KOPT-K1 (cell line): ENCODE data around the gene PPP1R13B.

Source experiments
- H3K27ac ChIP-seq: fragments of 200-600 bp; sonication (generic); 2 replicates; pipeline ENCODE4 v1.5.1; 2016; ENCODE audit warnings: antibody characterized with exemption, mild to moderate bottlenecking, low read depth, low read length; ENCODE audit not compliant: poor library complexity, severe bottlenecking
- H3K36me3 ChIP-seq: fragments of 200-600 bp; sonication (generic); 2 replicates; pipeline ENCODE4 v1.5.1; 2017; ENCODE audit warnings: antibody characterized with exemption, mild to moderate bottlenecking, low read length, moderate library complexity; ENCODE audit not compliant: insufficient read depth
- H3K9me3 ChIP-seq: fragments of 200-600 bp; sonication (generic); 2 replicates; pipeline ENCODE4 v1.5.1; 2017; ENCODE audit warnings: antibody characterized with exemption, low read length, mild to moderate bottlenecking; ENCODE audit not compliant: insufficient read depth, poor library complexity, severe bottlenecking

PPP1R13B gene

GRCh38 chr14:103770902-103771301 is 76.5 kb downstream of the PPP1R13B start:
- Histone ChIP-seq H3K9me3 (peaks cover 8% of the 10 kb centered on the region), H3K36me3 (no peaks in the 10 kb centered on the region), H3K27ac (no peak overlapping the region)

GRCh38 chr14:103770500-103770899 is 76.9 kb downstream of the PPP1R13B start:
- Histone ChIP-seq H3K9me3 (peaks cover 8% of the 10 kb centered on the region), H3K27ac (no peak overlapping the region), H3K36me3 (no peaks in the 10 kb centered on the region)

GRCh38 chr14:103767336-103767894 is 80.0 kb downstream of the PPP1R13B start:
- no peak overlapping the region for H3K27ac ChIP-seq

DNA sequence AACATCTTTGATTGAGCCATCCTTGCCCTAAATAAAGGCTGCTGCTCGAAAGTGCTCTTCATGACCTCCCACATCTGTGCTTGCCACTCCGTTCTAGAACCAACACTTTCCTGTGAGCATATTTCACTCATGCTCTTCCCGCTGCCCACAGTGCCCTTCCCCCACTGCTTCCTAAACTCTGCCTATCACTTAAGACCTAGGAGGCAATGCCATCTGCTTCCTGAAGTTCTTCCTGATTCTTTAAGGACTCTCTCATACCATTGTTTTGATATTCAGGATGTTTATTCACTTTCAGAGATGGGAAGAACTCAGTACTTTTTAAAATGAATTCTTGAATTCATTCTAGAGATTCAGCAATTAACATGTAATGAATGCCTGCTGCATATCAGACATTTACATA is 81.8 kb downstream of the PPP1R13B start:
- Histone ChIP-seq H3K9me3 (no peaks in the 10 kb centered on the region), H3K36me3 (no peaks in the 10 kb centered on the region), H3K27ac (no peak overlapping the region)

More at GRCh38 chr14:103767336-103767894, 80.0 kb downstream of the PPP1R13B start:
- Histone ChIP-seq H3K9me3 (peaks cover 6% of the 10 kb centered on the region), H3K36me3 (no peaks in the 10 kb centered on the region)

DNA sequence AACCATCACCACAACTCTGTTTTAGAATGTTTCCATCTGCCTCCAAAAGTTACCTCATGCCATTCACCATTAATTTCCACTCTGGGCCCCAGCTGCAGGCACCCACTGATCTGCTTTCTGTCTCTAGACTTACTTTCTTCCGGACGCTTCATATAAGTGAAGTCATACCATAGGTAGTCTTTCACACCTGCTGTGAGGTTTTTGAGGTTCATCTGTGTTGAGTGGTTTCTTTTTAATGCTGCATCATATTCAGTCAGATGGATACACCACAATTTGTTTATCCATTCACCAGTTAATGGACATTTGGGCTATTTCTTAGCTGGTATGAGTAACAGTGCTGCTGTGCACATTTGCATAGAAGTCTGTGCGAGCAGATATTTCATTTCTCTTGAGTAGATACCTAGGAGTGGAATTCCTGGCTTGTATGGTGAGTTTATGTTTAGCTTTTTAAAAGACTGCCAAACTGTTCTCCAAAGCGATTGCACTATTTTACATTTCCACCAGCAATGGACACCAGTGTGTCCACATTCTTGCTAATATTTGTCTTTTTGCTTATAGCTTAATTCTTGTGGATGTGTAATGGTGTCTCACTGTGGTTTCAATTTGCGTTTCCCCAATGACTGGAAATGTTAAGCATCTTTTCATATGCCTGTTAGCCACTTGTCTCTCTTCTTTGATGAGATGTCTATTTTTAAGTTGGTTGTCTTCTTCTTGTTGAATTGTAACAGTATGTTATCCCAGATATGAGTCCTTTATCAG is 83.5 kb downstream of the PPP1R13B start:
- Histone ChIP-seq H3K27ac (no peak overlapping the region), H3K9me3 (no peaks in the 10 kb centered on the region), H3K36me3 (no peaks in the 10 kb centered on the region)

DNA sequence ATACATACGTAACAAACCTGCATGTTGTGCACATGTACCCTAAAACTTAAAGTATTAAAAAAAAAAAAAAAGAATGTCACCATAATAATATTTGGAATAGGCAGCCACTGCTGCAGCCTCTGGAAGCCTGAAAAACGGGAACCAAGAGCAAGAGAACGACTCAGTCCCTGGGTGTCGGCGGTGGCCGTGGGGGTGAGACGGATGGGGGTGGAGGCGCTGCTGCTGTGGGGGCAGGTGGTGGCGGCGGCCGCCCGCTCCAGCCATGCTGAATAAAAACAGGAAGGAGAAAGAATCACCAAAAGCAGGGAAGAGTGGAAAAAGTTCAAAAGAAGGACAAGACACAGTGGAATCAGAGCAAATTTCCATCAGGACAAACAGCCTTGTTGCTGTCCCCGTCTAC is 84.8 kb downstream of the PPP1R13B start:
- H3K27ac ChIP-seq = no peak overlapping the region
- no peaks in the 10 kb centered on the region for H3K36me3 ChIP-seq
- H3K9me3 ChIP-seq = no peaks in the 10 kb centered on the region

GRCh38 chr14:103762036-103762435 is 85.3 kb downstream of the PPP1R13B start:
- Histone ChIP-seq H3K27ac (no peak overlapping the region), H3K9me3 (no peaks in the 10 kb centered on the region), H3K36me3 (no peaks in the 10 kb centered on the region)

- H3K36me3 ChIP-seq = no peaks in the 10 kb centered on the region
- H3K9me3 ChIP-seq = no peaks in the 10 kb centered on the region
- no peak overlapping the region for H3K27ac ChIP-seq
Measured at GRCh38 chr14:103758059-103758776, 89.2 kb downstream of the PPP1R13B start.

GRCh38 chr14:103755060-103755459 is 92.3 kb downstream of the PPP1R13B start:
- Histone ChIP-seq H3K9me3 (no peaks in the 10 kb centered on the region), H3K36me3 (no peaks in the 10 kb centered on the region), H3K27ac (no peak overlapping the region)

DNA sequence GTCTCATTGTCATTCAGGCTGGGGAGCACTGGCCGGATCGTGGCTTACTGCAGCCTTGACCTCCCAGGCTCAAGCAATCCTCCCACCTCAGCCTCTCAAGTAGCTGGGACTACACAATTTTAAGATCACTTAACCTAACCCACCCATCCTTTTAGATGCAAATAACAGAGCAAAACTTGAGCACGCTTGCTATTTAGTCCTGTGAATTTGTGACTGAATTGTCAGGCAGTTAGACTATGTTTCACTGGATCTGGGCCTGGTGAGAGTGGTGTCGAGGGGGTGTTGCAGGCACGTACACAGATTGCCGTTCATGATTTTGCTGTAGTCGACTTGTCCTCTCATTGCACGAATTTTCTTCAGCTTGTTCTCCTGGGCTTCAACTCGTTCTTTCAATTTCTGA is 93.6 kb downstream of the PPP1R13B start:
- Histone ChIP-seq H3K36me3 (no peaks in the 10 kb centered on the region), H3K9me3 (no peaks in the 10 kb centered on the region), H3K27ac (no peak overlapping the region)

DNA sequence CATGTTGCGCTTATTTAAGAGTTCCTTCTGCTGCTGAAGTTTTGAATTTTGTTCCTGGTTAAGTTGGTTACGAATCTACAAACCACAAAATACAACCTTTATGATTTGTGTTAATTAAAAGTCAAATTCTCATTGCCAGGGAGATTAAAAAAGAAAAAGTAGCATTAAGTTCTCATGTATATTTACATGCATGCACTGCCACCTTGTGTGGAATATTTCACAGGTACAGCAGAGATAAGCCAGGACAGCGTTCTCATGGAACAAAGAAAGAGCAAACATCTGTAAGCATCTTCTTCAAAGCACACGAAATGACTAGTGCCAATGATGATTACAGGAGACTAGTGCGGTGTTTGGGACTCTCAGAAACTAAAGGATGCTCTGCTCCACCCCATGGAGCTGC is 97.5 kb downstream of the PPP1R13B start:
- Histone ChIP-seq H3K9me3 (no peaks in the 10 kb centered on the region), H3K27ac (peak overlapping the region; percentile 79), H3K36me3 (no peaks in the 10 kb centered on the region)

DNA sequence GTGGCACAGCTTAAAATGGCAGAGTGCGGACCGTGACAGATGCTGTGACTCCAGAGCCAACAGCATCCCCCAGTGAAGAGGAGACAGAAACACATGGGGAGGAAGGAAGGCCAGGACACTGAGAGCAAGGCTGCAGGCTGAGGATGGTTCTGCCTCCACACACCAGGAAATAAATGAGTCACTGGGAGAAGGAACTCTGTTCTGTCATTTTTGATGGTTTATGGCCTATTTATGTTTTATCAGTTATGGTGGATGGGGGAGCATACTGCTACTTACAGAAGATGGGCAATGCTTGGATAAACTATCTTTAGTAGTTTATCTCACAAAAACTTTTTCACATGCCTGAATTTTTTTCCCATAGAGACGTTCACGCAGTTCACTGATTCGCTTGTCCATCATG is 97.9 kb downstream of the PPP1R13B start:
- no peaks in the 10 kb centered on the region for H3K36me3 ChIP-seq

GRCh38 chr14:103748534-103748857 is 98.9 kb downstream of the PPP1R13B start:
- H3K9me3 ChIP-seq = no peaks in the 10 kb centered on the region
- H3K27ac ChIP-seq = peak overlapping the region; percentile 79
- H3K36me3 ChIP-seq = no peaks in the 10 kb centered on the region

More for the DNA sequence above, 97.9 kb downstream of the PPP1R13B start:
- Histone ChIP-seq H3K27ac (peak overlapping the region; percentile 79), H3K9me3 (no peaks in the 10 kb centered on the region)

- Histone ChIP-seq H3K27ac (peak overlapping the region; percentile 79), H3K9me3 (no peaks in the 10 kb centered on the region), H3K36me3 (no peaks in the 10 kb centered on the region)
Measured at GRCh38 chr14:103746701-103747100, 100.7 kb downstream of the PPP1R13B start.

DNA sequence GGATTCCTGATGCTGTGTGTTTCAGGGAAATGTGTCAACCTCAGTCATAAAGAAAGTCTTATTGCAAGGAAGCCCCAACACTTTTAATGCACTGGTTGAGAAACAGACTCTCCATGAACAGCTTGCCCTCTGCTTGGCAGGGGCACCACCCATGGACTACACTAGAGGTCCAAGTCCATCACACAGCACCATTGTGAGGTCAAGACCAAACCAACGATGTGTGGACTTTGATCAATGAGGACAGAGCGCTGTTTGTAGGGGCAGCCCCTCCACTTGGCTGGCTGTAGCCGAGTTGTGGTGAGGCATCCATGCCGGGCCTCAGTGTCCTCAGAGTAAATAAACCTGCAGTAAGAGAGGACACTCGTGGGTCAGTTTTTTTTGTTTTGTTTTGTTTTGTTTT is 102.0 kb downstream of the PPP1R13B start:
- H3K9me3 ChIP-seq = no peaks in the 10 kb centered on the region

More for the DNA sequence above, 102.0 kb downstream of the PPP1R13B start:
- H3K27ac ChIP-seq = no peak overlapping the region
- H3K36me3 ChIP-seq = no peaks in the 10 kb centered on the region
